ENCODE results near the gene PCDHGB3. TPM values are rescaled to one million over a fixed set of nuclear protein-coding genes. Genes with fewer than 3 reads are reported as not detected.
A peak's percentile ranks its signal among the peaks of the same experiment; 100 is the strongest.

Gene PCDHGB3
- total and polyA plus RNA-seq, 9 of the 15 experiments (the other 6 are each of a cell fraction or from before 2014, with no cell fraction given): 0.05 to 0.19 (median 0.11) TPM; not detected in 2

- no peaks in the 10 kb centered on the region for H4K20me1 ChIP-seq (replicated peaks; ENCODE audit: control insufficient read depth, insufficient read depth, low read length)
- H3K79me2 ChIP-seq (ENCODE audit: control insufficient read depth, insufficient read depth, low read length): no peaks in the 10 kb centered on the region
- FAIRE-seq: no peak
- H2AFZ ChIP-seq (ENCODE audit: low read depth, low read length): no peak overlapping the region
- intact Hi-C loops (cut with micrococcal nuclease): no loop called here
- in situ Hi-C loops (cut with MboI): no loop called here
- CTCF ChIA-PET (ENCODE audit: low intra/inter-chr PET ratio): interaction anchor here (2.1 kb wide), 1 partner anchor 161 kb away, joined by 10 read pairs; no protein-coding TSS in a partner anchor
- no peak overlapping the region for H3K4me3 ChIP-seq
- H3K36me3 ChIP-seq (ENCODE audit: control insufficient read depth, insufficient read depth, low read length): no peaks in the 10 kb centered on the region
- H3K27me3 ChIP-seq (ENCODE audit: control insufficient read depth in 2 of 2, insufficient read depth in 2 of 2, low read length in 2 of 2): peaks cover 3 to 30% of the 10 kb centered on the region in 2 experiments; a peak in 3 of 5 replicates
- ATAC-seq: peak; percentile 34; the same call in 1 of the 3 replicates
- H3K4me1 ChIP-seq (replicated peaks in 1 of 2; ENCODE audit: control insufficient read depth in 2 of 2, insufficient read depth in 2 of 2, low read length in 2 of 2): peaks cover 0 to 12% of the 10 kb centered on the region in 2 experiments; a peak in 3 of 5 replicates
- peaks cover 2% of the 10 kb centered on the region; the same call in 1 of the 2 replicates for H3K9me3 ChIP-seq (replicated peaks; ENCODE audit: control insufficient read depth, insufficient read depth, low read depth, low read length)
- 1% methylated on average over 20 of the region's 22 CpGs for WGBS (ENCODE audit: insufficient coverage, low coverage, missing lambda C conversion rate)
- no peak for DNase-seq (ENCODE audit: extremely low read depth in 1 of 4, low spot score in 3 of 4)
- no TSS peak for BruUV-seq (replicated peaks)
- no peak overlapping the region for H3K9ac ChIP-seq (ENCODE audit: insufficient read depth in 1 of 2, low read depth in 2 of 2, low read length in 2 of 2)
- no peaks in the 10 kb centered on the region for H3K9me1 ChIP-seq (ENCODE audit: control insufficient read depth, insufficient read depth, low read length)
- TF ChIP-seq ZNF551 (CRISPR knock-in tag; IDR thresholded peaks at IDR 0.05): no peak
- TF ChIP-seq CHCHD3 (CRISPR knock-in tag; IDR thresholded peaks at IDR 0.05): no peak
- TF ChIP-seq SAP30 (IDR thresholded peaks at IDR 0.05; ENCODE audit: borderline replicate concordance, insufficient read depth, low read depth, low read length, poor library complexity, severe bottlenecking): no peak
- TF ChIP-seq ADNP (tag; IDR thresholded peaks at IDR 0.05): no peak
- no peak for TF ChIP-seq FIP1L1 (IDR thresholded peaks at IDR 0.05; ENCODE audit: low read depth, low read length, poor library complexity, severe bottlenecking)
- no peak for TF ChIP-seq SMC3 (conservative IDR thresholded peaks at IDR 0.05; ENCODE audit: insufficient read depth, low read depth, low read length)
- TF ChIP-seq ATF7 (IDR thresholded peaks at IDR 0.05): no peak
- no peak for TF ChIP-seq TFAP4 (CRISPR knock-in tag; IDR thresholded peaks at IDR 0.05; ENCODE audit: borderline replicate concordance)
- no peak for TF ChIP-seq ASH1L (IDR thresholded peaks at IDR 0.05; ENCODE audit: borderline replicate concordance, low read depth, partially characterized antibody)
- no peak for TF ChIP-seq NFE2 (IDR thresholded peaks at IDR 0.05; ENCODE audit: low read depth)
- TF ChIP-seq SIN3A (IDR thresholded peaks at IDR 0.05; ENCODE audit: borderline replicate concordance in 2 of 2, control insufficient read depth in 1 of 2, low read depth in 2 of 2, low read length in 2 of 2): no peak
- TF ChIP-seq GTF2E2 (tag; IDR thresholded peaks at IDR 0.05): no peak
- no peak for TF ChIP-seq HIVEP1 (CRISPR knock-in tag; IDR thresholded peaks at IDR 0.05)
- TF ChIP-seq ZNF57 (CRISPR knock-in tag; IDR thresholded peaks at IDR 0.05): no peak
- TF ChIP-seq HOXB6 (CRISPR knock-in tag; IDR thresholded peaks at IDR 0.05; ENCODE audit: borderline replicate concordance): no peak
- TF ChIP-seq, protein P1, sequence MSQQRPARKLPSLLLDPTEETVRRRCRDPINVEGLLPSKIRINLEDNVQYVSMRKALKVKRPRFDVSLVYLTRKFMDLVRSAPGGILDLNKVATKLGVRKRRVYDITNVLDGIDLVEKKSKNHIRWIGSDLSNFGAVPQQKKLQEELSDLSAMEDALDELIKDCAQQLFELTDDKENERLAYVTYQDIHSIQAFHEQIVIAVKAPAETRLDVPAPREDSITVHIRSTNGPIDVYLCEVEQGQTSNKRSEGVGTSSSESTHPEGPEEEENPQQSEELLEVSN (IDR thresholded peaks at IDR 0.05; ENCODE audit: borderline replicate concordance in 1 of 2, extremely low read depth in 1 of 2, insufficient read depth in 1 of 2, insufficient read length in 1 of 2, low read depth in 1 of 2, low read length in 1 of 2, poor library complexity in 1 of 2, severe bottlenecking in 1 of 2): no peak
- TF ChIP-seq PRDM10 (IDR thresholded peaks at IDR 0.05; ENCODE audit: partially characterized antibody): no peak
- POLR2A ChIA-PET: no interaction called here
- H3K27ac ChIP-seq (ENCODE audit: extremely low read depth, low read depth, low read length): no peak overlapping the region
- no peak overlapping the region for H3K4me2 ChIP-seq (ENCODE audit: insufficient read depth, low read length)
These were observed 33.3 kb downstream of the PCDHGB3 start for GRCh38 chr5:141403387-141403786.

All from K562 (cell line).